ENCODE data around the gene PTAFR. TPM values are rescaled to one million over a fixed set of nuclear protein-coding genes. Genes with fewer than 3 reads are reported as not detected.

PTAFR gene
- total RNA-seq: 2.2 and 3.6 TPM in 2 replicates

- H3K4me1 Mint-ChIP-seq: peaks cover 87% of the 10 kb centered on the region
- H3K9me3 Mint-ChIP-seq: no peaks in the 10 kb centered on the region
- peak within 1 kb of the TSS; percentile 84 for H3K27ac Mint-ChIP-seq
- no peaks in the 10 kb centered on the region for H3K27me3 Mint-ChIP-seq
- no peaks in the 10 kb centered on the region for H3K36me3 Mint-ChIP-seq (ENCODE audit: low read depth)
- TF ChIP-seq, protein P1, sequence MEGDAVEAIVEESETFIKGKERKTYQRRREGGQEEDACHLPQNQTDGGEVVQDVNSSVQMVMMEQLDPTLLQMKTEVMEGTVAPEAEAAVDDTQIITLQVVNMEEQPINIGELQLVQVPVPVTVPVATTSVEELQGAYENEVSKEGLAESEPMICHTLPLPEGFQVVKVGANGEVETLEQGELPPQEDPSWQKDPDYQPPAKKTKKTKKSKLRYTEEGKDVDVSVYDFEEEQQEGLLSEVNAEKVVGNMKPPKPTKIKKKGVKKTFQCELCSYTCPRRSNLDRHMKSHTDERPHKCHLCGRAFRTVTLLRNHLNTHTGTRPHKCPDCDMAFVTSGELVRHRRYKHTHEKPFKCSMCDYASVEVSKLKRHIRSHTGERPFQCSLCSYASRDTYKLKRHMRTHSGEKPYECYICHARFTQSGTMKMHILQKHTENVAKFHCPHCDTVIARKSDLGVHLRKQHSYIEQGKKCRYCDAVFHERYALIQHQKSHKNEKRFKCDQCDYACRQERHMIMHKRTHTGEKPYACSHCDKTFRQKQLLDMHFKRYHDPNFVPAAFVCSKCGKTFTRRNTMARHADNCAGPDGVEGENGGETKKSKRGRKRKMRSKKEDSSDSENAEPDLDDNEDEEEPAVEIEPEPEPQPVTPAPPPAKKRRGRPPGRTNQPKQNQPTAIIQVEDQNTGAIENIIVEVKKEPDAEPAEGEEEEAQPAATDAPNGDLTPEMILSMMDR (IDR thresholded peaks at IDR 0.05): no peak
- POLR2A ChIA-PET: interaction anchor here (0.6 to 2.1 kb wide), 18 partner anchors 12 to 826 kb away, joined by 3 to 10 read pairs (median 5); partner anchors contain the start of genes EYA3, GMEB1 and RNU11
- DNase-seq: peak; percentile 56
- CTCF ChIA-PET: interaction anchor here (0.7 to 2.6 kb wide), 7 partner anchors 16 to 89 kb away, joined by 3 to 9 read pairs (median 3); partner anchors contain the start of gene EYA3
- ATAC-seq (ENCODE audit: low read depth): peak; percentile 75
- intact Hi-C loops (cut with micrococcal nuclease): loop anchor here (1.0 to 2.0 kb wide), 4 partner anchors 24 to 88 kb away; partner anchors contain the start of gene EYA3
- H3K4me3 Mint-ChIP-seq: peak within 1 kb of the TSS; percentile 85
Measured at GRCh38 chr1:28176492-28177470, at the start of gene PTAFR. TSS of gene PTAFR (minus strand) at chr1:28176690. CDS start at chr1:28151021, 25,669 bp downstream.

DNA sequence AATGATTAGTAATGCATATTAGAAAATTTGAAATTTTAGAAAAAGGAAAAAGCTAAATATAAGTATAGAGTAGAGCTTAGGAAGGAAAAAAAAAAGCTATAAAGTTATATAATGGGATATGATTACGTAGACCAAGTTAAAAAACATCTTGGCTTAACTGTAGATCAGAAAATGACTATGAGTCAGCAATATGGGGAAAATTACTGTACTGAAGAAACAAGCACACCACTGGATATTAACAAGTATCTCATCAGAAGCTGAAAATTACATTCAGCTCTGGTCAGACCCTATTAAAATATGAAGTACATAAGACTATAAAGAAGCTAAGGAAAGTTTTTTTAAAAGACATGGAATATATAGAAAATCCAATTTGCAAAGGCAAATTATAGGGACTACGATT, 36.8 kb upstream of the PTAFR start:
- H3K36me3 Mint-ChIP-seq (ENCODE audit: low read depth): peaks cover 60% of the 10 kb centered on the region
- H3K9me3 Mint-ChIP-seq: no peaks in the 10 kb centered on the region
- POLR2A ChIA-PET: interaction anchor here (0.6 to 1.5 kb wide), 4 partner anchors 18 to 828 kb away, joined by 3 to 5 read pairs (median 4); partner anchors contain the start of gene EYA3
- intact Hi-C loops (cut with micrococcal nuclease): no loop called here
- CTCF ChIA-PET: interaction anchor here (0.9 to 12.2 kb wide), 2 partner anchors 30 to 123 kb away, joined by 3 to 236 read pairs; partner anchors contain the start of gene EYA3
- no peak overlapping the region for H3K27ac Mint-ChIP-seq
- H3K4me1 Mint-ChIP-seq: peaks cover 2% of the 10 kb centered on the region
- no peaks in the 10 kb centered on the region for H3K27me3 Mint-ChIP-seq
- no peak for ATAC-seq (ENCODE audit: low read depth)
- no peak for DNase-seq
- no peak overlapping the region for H3K4me3 Mint-ChIP-seq
- TF ChIP-seq, protein P1 (IDR thresholded peaks at IDR 0.05): no peak

DNA sequence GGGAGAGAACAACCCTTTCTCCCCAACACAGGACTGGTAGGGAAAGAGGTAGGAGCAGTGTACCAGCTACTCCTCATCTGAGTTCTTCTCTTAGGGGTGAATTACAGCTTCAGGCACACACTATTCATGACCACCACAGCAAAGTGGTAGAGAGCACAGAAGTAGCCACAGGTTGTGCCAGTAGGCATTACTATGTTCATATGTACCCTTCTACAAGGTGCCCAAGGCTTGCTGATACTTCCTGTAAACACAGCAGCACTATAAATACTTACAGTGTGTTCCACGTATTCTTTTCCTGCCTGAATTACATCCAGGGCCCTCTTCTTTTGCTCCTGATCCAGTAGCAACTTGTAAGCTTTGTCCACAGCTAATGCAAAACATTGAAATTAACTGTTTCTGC, 33.2 kb upstream of the PTAFR start:
- peaks cover 2% of the 10 kb centered on the region for H3K4me1 Mint-ChIP-seq
- H3K4me3 Mint-ChIP-seq: no peak overlapping the region
- H3K27ac Mint-ChIP-seq: no peak overlapping the region
- H3K36me3 Mint-ChIP-seq (ENCODE audit: low read depth): peaks cover 62% of the 10 kb centered on the region
- no peak for DNase-seq
- intact Hi-C loops (cut with micrococcal nuclease): loop anchor here (1.0 kb wide), 2 partner anchors 118 to 351 kb away; no protein-coding TSS in a partner anchor
- H3K27me3 Mint-ChIP-seq: no peaks in the 10 kb centered on the region
- H3K9me3 Mint-ChIP-seq: no peaks in the 10 kb centered on the region
- ChIA-PET POLR2A (interaction anchor here (0.6 to 3.9 kb wide), 4 partner anchors 39 to 352 kb away, joined by 3 to 22 read pairs (median 4); partner anchors contain the start of gene EYA3), CTCF (interaction anchor here (0.7 to 12.2 kb wide), 18 partner anchors 17 to 353 kb away, joined by 3 to 236 read pairs (median 5); partner anchors contain the start of genes ATP5IF1, EYA3 and PTAFR)
- TF ChIP-seq, protein P1 (IDR thresholded peaks at IDR 0.05): no peak
- no peak for ATAC-seq (ENCODE audit: low read depth)

DNA sequence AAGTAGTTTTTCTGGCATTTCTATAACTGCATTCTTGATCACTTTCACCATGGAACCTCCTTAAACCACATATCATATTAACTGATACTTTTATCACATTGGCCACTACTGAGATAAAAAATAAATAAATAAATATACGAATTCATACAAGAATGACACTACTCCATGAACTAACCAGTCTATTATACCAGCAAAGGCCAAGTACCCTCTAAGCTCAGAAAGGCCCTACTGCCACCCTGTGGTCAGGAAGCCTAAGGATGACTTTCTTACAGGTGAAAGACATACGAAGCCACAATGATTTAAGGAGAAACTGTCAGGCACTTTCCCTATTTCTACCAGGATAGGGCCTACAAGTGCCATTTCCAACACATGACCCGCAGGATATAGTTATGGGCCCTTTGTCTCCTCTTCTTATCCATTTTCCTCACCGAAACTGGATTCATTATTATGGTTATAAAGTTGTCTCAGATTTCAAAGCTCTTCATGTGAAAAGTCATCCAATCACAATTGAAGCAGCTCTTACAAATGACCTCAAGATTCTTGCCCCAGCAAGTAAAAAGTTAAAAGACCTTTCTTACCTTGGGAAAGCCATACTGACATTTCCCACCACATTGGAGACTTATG, 32.4 kb upstream of the PTAFR start:
- Mint-ChIP-seq H3K36me3 (ENCODE audit: low read depth) (peaks cover 66% of the 10 kb centered on the region), H3K4me1 (peaks cover 2% of the 10 kb centered on the region), H3K27me3 (no peaks in the 10 kb centered on the region), H3K4me3 (no peak overlapping the region), H3K9me3 (no peaks in the 10 kb centered on the region), H3K27ac (no peak overlapping the region)
- TF ChIP-seq, protein P1 (IDR thresholded peaks at IDR 0.05): no peak
- DNase-seq (no peak), ATAC-seq (ENCODE audit: low read depth) (peak; percentile 86)
- ChIA-PET POLR2A (interaction anchor here (0.6 to 3.9 kb wide), 9 partner anchors 32 to 372 kb away, joined by 3 to 22 read pairs (median 3); partner anchors contain the start of genes EYA3 and PTAFR), CTCF (interaction anchor here (0.5 to 12.2 kb wide), 23 partner anchors 12 to 483 kb away, joined by 3 to 236 read pairs (median 5); partner anchors contain the start of genes ATP5IF1, EYA3, FAM76A and PTAFR)
- intact Hi-C loops (cut with micrococcal nuclease): loop anchor here (1.0 kb wide), 2 partner anchors 118 to 351 kb away; no protein-coding TSS in a partner anchor
